ENCODE results near the gene NCK1. TPM values are rescaled to one million over a fixed set of nuclear protein-coding genes. Genes with fewer than 3 reads are reported as not detected.

NCK1 gene
- total and polyA plus RNA-seq, 2 experiments from 2014 or later: 28.4 to 28.7 TPM

DNA sequence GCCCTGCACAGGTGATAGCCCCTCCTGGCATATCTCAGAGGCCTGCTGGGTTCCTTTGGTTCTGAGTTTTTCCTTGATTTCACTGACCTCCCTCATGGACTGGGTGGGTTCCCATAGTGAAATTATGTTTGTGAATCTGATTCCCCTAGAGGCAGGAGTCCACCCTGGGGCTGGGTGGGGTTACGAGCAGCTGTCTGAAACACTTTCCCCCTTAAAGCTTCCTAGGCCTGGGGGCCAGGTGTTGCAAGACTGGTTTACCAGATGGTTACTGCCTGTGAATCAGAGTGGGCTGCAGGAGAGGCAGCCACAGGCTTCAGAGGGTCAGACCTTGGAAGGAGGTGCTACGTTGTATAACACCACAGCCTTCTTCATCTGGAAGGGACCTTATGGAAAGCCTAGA, 130.1 kb downstream of the NCK1 start:
- Mint-ChIP-seq H3K4me3 (no peak overlapping the region), H3K4me1 (no peaks in the 10 kb centered on the region), H3K27ac (no peak overlapping the region), H3K36me3 (ENCODE audit: low read depth) (peaks cover 14% of the 10 kb centered on the region), H3K9me3 (peaks cover 13% of the 10 kb centered on the region), H3K27me3 (ENCODE audit: insufficient read depth, low read depth, poor library complexity) (peaks cover 6% of the 10 kb centered on the region)
- Histone ChIP-seq H3K79me2 (replicated peaks; ENCODE audit: insufficient read depth) (no peaks in the 10 kb centered on the region), H3F3A (replicated peaks; ENCODE audit: low read depth) (no peaks in the 10 kb centered on the region), H3K9me2 (ENCODE audit: insufficient read depth) (no peaks in the 10 kb centered on the region), H3K27ac (ENCODE audit: low read depth) (no peak overlapping the region), H4K20me1 (replicated peaks; ENCODE audit: insufficient read depth) (no peaks in the 10 kb centered on the region), H3K4me2 (no peak overlapping the region), H3K36me3 (ENCODE audit: insufficient read depth) (no peaks in the 10 kb centered on the region), H3K4me1 (ENCODE audit: insufficient read depth) (no peaks in the 10 kb centered on the region), H3K27me3 (ENCODE audit: insufficient read depth) (no peaks in the 10 kb centered on the region), H3K4me3 (no peak overlapping the region), H2AFZ (no peak overlapping the region)
- DNase-seq (ENCODE audit: low spot score): no peak
- ATAC-seq: no peak
- TF ChIP-seq, protein P1, sequence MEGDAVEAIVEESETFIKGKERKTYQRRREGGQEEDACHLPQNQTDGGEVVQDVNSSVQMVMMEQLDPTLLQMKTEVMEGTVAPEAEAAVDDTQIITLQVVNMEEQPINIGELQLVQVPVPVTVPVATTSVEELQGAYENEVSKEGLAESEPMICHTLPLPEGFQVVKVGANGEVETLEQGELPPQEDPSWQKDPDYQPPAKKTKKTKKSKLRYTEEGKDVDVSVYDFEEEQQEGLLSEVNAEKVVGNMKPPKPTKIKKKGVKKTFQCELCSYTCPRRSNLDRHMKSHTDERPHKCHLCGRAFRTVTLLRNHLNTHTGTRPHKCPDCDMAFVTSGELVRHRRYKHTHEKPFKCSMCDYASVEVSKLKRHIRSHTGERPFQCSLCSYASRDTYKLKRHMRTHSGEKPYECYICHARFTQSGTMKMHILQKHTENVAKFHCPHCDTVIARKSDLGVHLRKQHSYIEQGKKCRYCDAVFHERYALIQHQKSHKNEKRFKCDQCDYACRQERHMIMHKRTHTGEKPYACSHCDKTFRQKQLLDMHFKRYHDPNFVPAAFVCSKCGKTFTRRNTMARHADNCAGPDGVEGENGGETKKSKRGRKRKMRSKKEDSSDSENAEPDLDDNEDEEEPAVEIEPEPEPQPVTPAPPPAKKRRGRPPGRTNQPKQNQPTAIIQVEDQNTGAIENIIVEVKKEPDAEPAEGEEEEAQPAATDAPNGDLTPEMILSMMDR (conservative IDR thresholded peaks at IDR 0.05; ENCODE audit: low read depth in 2 of 2): no peak
- no peak for TF ChIP-seq JUNB (IDR thresholded peaks at IDR 0.05; ENCODE audit: unreplicated experiment)

DNA sequence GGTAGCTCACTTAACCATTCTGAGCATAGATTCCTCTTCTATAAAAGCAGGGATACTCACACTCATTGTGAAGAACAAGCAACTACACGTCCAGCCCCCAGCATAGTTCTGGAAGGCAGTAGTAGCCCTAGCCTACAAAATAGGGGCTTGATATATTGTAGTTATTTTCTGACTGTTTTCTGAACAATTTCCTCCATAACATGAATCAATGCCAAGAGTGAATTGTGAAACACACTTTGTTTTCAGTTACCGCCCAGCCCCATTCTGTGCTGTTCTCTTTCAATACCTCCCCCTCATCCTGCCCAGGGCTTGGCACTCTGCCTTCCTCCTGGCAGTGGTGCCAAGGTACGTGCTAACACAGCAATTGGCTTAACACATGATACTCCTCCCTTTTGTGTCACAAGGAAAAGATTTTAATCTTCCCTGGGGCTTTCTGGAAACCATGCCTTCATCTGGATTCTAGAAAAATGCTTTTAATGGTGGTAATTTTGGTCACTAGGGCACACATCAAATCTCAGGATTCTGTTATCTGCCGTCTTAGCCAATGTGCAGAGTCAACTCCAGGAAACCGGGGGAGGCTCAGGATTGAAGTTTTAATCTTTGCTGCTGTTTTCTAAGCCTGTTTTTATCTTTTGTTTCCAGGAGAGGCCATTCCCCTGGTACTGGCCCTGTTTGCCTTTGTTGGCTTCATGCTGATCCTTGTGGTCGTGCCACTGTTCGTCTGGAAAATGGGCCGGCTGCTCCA, 132.9 kb downstream of the NCK1 start:
- no peak overlapping the region for H3K27ac ChIP-seq (ENCODE audit: low read depth)
- Mint-ChIP-seq H3K4me1 (no peaks in the 10 kb centered on the region), H3K27ac (no peak overlapping the region; the same call in 1 of the 2 replicates), H3K27me3 (ENCODE audit: insufficient read depth, low read depth, poor library complexity) (no peaks in the 10 kb centered on the region), H3K4me3 (no peak overlapping the region), H3K36me3 (ENCODE audit: low read depth) (no peaks in the 10 kb centered on the region), H3K9me3 (no peaks in the 10 kb centered on the region)
- ATAC-seq: no peak
- no peak overlapping the region for H3K4me2 ChIP-seq
- H3K4me1 ChIP-seq (ENCODE audit: insufficient read depth): no peaks in the 10 kb centered on the region
- H3K27me3 ChIP-seq (ENCODE audit: insufficient read depth): no peaks in the 10 kb centered on the region
- H2AFZ ChIP-seq: no peak overlapping the region
- H3K36me3 ChIP-seq (ENCODE audit: insufficient read depth): no peaks in the 10 kb centered on the region
- H3K79me2 ChIP-seq (replicated peaks; ENCODE audit: insufficient read depth): no peaks in the 10 kb centered on the region
- no peak overlapping the region for H3K4me3 ChIP-seq
- TF ChIP-seq STAT1 (IDR thresholded peaks at IDR 0.05; ENCODE audit: unreplicated experiment) (no peak), EZH2phosphoT487 (IDR thresholded peaks at IDR 0.05; ENCODE audit: unreplicated experiment) (no peak), POLR2AphosphoS5 (IDR thresholded peaks at IDR 0.05; ENCODE audit: low read depth) (no peak), NANOG (IDR thresholded peaks at IDR 0.05; ENCODE audit: borderline replicate concordance) (no peak), ZNF331 (CRISPR knock-in tag; IDR thresholded peaks at IDR 0.05; ENCODE audit: low read depth) (no peak), JUNB (IDR thresholded peaks at IDR 0.05; ENCODE audit: unreplicated experiment) (no peak)
- H3K9me2 ChIP-seq (ENCODE audit: insufficient read depth): no peaks in the 10 kb centered on the region
- no peaks in the 10 kb centered on the region for H4K20me1 ChIP-seq (replicated peaks; ENCODE audit: insufficient read depth)
- no peak for DNase-seq (ENCODE audit: low spot score)
- no peaks in the 10 kb centered on the region for H3F3A ChIP-seq (replicated peaks; ENCODE audit: low read depth)

DNA sequence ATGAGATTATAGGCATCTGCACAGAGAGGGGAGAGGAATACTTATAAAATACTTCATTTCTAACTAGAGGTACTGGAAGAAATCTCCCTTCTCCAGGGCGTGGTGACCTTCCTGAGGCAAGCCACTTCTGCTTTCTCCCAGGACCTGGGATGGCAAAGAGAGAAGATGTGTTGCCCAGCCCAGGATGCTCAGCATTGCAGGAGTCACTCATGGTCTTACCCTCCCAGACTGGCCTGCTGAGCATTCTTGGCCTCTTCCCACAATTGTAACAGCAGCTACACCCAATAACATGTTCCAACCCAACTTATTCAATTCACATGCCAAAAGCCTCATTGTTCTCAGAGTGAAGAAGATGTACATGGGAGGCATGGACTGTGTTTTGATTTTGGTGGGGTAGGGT, 133.6 kb downstream of the NCK1 start:
- no peak overlapping the region for H3K27ac Mint-ChIP-seq
- DNase-seq (ENCODE audit: low spot score) (no peak), ATAC-seq (no peak)
- TF ChIP-seq ZNF331 (CRISPR knock-in tag; IDR thresholded peaks at IDR 0.05; ENCODE audit: low read depth): no peak
- no peak for TF ChIP-seq POLR2AphosphoS5 (IDR thresholded peaks at IDR 0.05; ENCODE audit: low read depth)
- TF ChIP-seq EZH2 (IDR thresholded peaks at IDR 0.05; ENCODE audit: low read depth, unreplicated experiment): no peak
- no peak for TF ChIP-seq CREB1 (CRISPR knock-in tag; IDR thresholded peaks at IDR 0.05; ENCODE audit: low read depth)
- TF ChIP-seq, protein P2, sequence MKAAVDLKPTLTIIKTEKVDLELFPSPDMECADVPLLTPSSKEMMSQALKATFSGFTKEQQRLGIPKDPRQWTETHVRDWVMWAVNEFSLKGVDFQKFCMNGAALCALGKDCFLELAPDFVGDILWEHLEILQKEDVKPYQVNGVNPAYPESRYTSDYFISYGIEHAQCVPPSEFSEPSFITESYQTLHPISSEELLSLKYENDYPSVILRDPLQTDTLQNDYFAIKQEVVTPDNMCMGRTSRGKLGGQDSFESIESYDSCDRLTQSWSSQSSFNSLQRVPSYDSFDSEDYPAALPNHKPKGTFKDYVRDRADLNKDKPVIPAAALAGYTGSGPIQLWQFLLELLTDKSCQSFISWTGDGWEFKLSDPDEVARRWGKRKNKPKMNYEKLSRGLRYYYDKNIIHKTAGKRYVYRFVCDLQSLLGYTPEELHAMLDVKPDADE (IDR thresholded peaks at IDR 0.05): no peak
- no peak for TF ChIP-seq NANOG (IDR thresholded peaks at IDR 0.05; ENCODE audit: borderline replicate concordance)

More for the DNA sequence above, 133.6 kb downstream of the NCK1 start:
- H3K27ac ChIP-seq (ENCODE audit: low read depth): no peak overlapping the region
- H3K27me3 ChIP-seq (ENCODE audit: insufficient read depth): no peaks in the 10 kb centered on the region
- Mint-ChIP-seq H3K36me3 (ENCODE audit: low read depth) (no peaks in the 10 kb centered on the region), H3K27me3 (ENCODE audit: insufficient read depth, low read depth, poor library complexity) (no peaks in the 10 kb centered on the region), H3K4me3 (no peak overlapping the region), H3K4me1 (no peaks in the 10 kb centered on the region), H3K9me3 (no peaks in the 10 kb centered on the region)
- H3K4me2 ChIP-seq: no peak overlapping the region
- no peaks in the 10 kb centered on the region for H3K9me2 ChIP-seq (ENCODE audit: insufficient read depth)
- no peak overlapping the region for H3K4me3 ChIP-seq
- H3K4me1 ChIP-seq (ENCODE audit: insufficient read depth): no peaks in the 10 kb centered on the region
- no peak overlapping the region for H2AFZ ChIP-seq
- H4K20me1 ChIP-seq (replicated peaks; ENCODE audit: insufficient read depth): no peaks in the 10 kb centered on the region
- H3K36me3 ChIP-seq (ENCODE audit: insufficient read depth): no peaks in the 10 kb centered on the region
- H3F3A ChIP-seq (replicated peaks; ENCODE audit: low read depth): no peaks in the 10 kb centered on the region
- no peaks in the 10 kb centered on the region for H3K79me2 ChIP-seq (replicated peaks; ENCODE audit: insufficient read depth)
